Effector CD8-positive, alpha-beta T cell (primary cell): ENCODE results near the gene DLGAP4.

ENCODE experiments used
- DNase-seq: peaks from one replicate; lab custom pipeline; 2025; lab: John Stamatoyannopoulos, UW

DLGAP4 gene

GRCh38 chr20:36275011-36275410 lies 31.1 kb upstream of the DLGAP4 start:
- no peak for DNase-seq

GRCh38 chr20:36275441-36276189 lies 30.5 kb upstream of the DLGAP4 start:
- DNase-seq = no peak

GRCh38 chr20:36277546-36277945 lies 28.6 kb upstream of the DLGAP4 start:
- no peak for DNase-seq

- DNase-seq = no peak
Observed at GRCh38 chr20:36279362-36279761, 26.8 kb upstream of the DLGAP4 start.

GRCh38 chr20:36279776-36280175 lies 26.4 kb upstream of the DLGAP4 start:
- no peak for DNase-seq

GRCh38 chr20:36281785-36282380 lies 24.3 kb upstream of the DLGAP4 start:
- DNase-seq = no peak

- no peak for DNase-seq
Observed at GRCh38 chr20:36284751-36285150, 21.4 kb upstream of the DLGAP4 start.

- no peak for DNase-seq
Observed at GRCh38 chr20:36285746-36286447, 20.2 kb upstream of the DLGAP4 start.

- DNase-seq = no peak
Observed at GRCh38 chr20:36297656-36298055, 8.5 kb upstream of the DLGAP4 start.

- DNase-seq = no peak
Observed at GRCh38 chr20:36298061-36298460, 8.1 kb upstream of the DLGAP4 start.

- DNase-seq = no peak
Observed at GRCh38 chr20:36298795-36299339, 7.3 kb upstream of the DLGAP4 start.

- DNase-seq = no peak
Observed at GRCh38 chr20:36299459-36299858, 6.7 kb upstream of the DLGAP4 start.

- DNase-seq = no peak
Observed at GRCh38 chr20:36301359-36302119, 4.6 kb upstream of the DLGAP4 start.

- DNase-seq = no peak
Observed at GRCh38 chr20:36303020-36303595, 3.0 kb upstream of the DLGAP4 start.

- no peak for DNase-seq
Observed at GRCh38 chr20:36303831-36304230, 2.3 kb upstream of the DLGAP4 start.

GRCh38 chr20:36304786-36305495 lies 1.2 kb upstream of the DLGAP4 start:
- DNase-seq = no peak

- no peak for DNase-seq
Observed at GRCh38 chr20:36306553-36307411, 643 bp downstream of the DLGAP4 start.

GRCh38 chr20:36307412-36308325 lies 1.5 kb downstream of the DLGAP4 start:
- no peak for DNase-seq

- no peak for DNase-seq
Observed at GRCh38 chr20:36308353-36308752, 2.2 kb downstream of the DLGAP4 start.
